Measurements from ENCODE around the gene SCUBE3.

The SCUBE3 gene

DNA sequence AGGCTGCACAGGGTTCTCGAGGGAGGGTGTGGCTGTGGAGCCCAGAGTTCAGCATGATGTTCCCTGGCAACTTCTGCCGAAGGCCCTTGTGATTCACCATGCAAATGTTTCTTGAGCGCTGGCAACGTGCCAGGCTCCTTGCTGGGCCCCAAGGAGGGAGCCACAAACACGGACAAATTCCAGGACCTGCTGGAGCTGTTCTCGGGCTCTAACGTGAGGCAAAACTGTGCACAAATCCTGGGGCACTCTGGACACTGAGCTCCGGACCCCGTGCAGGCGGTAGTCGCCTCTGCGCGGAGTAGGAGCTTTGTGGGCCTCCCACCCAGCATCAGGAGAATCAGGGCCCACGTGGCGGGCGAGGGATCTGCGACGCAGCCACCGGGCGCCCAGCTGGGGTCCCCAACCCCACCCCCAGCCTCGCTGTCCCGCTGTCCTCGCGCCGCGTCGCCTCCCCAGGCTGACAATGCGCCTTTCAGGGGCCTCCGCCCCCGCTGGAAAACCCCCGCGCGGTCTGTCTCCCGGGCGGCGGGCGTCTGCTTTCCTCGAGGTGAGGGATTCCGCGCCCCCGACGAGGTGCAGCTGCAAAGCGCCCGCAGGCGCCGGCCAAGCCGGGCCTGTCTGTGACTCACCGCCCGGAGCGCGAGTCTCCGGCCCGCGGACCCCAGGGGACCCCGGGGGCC lies 31.7 kb upstream of the SCUBE3 start:
- DNase-seq (ENCODE audit: low read depth in 3 of 3), result no peak

DNA sequence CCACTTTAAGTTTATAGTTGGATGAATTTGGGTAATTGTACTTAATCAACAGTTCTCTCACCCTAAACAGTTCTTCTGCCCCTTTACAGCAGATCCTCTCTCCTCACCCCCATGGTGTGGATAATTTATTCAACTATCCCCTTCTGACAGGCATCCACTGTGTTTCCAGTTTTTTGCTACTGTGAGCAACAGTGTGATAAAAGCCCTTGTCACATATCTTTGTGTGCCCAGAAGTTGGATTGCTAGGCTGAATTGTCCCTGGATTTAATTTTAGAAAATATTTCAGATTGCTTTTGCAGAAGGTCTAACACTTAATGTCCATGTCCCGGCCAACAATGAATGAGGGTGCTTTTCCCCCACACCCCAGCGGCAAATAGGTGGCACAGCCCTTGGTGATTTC lies 30.5 kb upstream of the SCUBE3 start:
- no peak for DNase-seq (ENCODE audit: low read depth in 3 of 3)

DNA sequence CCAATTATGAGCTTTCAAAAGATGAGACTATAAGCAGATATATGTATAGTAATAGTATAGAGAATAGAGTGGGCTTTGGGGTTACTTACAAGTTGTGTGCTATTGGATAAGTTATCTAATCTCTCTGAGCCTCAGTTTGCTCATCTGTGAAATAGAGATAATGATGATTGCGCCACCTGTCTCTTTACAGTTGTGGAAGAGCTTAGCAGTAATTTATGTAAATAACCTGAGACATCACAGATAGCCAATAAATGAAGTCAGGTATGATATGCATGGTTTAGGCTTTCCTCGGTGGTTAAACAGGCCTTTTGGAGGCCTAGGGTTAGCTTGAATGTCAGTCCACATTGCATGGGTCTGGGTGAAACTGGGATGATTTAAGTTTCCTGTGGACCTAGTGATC lies 29.8 kb upstream of the SCUBE3 start:
- DNase-seq (ENCODE audit: low read depth in 3 of 3), result no peak

DNA sequence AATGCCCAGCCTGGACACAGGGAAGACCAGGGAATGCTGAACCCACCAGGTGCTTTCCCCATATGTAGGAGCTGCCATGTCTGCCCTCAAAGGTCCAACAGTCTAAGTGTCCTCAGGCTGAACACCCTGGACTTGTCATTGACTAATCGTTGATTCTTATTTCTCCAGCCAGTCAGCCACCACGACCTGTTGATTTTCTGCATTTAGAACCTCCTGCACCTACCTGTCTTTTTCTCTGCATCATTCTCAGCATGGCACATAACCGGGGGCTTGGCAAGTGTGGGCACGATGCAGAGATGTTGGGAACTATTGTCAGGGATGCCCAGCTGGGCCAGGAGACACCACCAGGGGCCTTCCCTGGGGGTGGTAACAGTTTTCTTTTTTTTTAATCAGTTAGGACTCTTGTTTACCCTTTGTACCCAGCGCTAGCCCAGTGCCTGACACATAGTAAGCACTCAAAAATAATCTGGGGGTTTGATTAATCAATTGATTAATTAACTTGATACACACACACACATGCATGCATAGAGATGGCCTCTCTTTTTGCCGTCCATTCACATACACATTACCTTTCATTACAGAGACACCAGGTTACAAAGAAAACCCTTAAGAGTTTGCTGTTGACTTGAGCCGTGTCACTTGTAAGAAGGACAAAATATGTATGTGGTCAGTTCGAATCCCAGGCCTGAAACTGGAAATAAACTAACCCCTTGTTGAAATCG lies 29.0 kb upstream of the SCUBE3 start:
- no peak for DNase-seq (ENCODE audit: low read depth in 3 of 3)

DNA sequence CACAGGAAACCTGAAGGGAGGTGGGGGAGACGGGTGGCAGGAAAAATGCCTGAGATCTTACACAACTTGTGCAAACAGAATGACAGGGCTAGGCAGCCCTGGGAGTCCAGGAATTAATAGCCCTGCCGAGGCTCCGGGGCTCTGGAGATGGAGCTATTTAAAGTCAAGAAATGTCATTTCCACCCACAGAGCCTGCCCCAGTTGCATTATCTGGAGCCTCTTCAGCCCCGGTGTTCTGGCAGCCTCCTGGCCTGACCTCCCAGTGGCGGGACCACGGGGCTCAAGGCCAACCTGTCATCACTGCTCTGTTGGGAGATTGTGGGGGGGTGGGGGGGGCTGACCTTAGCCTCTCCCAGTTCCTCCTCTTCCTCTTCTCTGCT lies 28.5 kb upstream of the SCUBE3 start:
- DNase-seq (ENCODE audit: low read depth in 3 of 3), result no peak

DNA sequence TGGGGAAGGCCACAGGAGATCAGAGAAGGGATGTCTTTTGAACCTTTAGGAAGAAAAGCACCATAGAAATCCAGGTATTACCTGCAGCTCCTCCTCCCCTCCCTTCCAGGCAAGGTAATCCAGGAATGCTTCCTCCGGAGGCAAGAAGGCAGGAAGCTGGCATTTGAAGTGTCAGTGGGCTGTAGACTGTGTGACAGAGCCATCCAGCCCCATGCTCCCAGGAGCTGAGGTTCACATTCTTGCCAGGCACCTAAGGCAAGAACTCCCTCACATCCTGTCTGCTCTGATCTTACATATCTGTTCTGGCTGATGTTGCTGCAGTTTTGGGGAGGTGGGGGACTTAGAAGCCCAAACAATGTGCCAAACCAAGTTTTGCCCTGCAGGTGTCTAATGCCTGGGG lies 27.8 kb upstream of the SCUBE3 start:
- no peak for DNase-seq (ENCODE audit: low read depth in 3 of 3)

DNA sequence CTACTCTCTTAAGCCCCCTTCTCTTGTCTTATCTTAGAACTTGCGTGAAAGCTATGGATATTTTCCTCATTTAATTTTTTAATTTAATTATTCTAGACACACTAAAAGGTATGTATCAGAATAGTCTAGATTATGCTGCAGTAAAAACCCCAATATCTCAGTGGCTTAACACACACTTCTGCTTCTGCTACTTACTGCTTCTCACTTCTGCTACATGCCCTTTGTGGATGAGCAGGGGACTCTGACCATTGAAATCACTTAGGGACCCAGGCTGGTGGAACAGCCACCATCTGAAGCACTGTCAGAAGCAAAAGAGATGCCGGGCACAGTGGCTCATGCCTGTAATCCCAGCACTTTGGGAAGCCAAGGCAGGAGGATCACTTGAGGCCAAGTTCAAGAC lies 27.2 kb upstream of the SCUBE3 start:
- no peak for DNase-seq (ENCODE audit: low read depth in 3 of 3)

DNA sequence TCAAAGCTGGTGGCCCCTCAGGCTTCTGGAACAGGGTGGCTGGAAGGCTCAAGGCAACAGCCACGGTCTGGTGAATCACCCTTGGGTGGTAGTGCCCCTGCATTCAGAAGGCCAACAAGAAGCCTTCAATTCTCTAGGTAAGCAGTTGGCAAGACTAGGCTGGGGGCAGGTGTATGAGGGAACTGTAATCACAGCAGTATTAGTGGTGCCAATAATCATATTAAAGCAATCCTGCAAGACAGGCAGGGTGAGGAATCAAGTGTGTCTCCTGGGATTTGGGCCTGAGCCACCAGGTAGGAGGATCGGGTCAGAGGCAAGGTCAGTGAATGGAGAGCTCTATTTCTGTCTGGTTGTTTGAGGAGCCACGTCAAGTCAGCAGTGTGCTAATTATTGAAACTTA lies 24.9 kb upstream of the SCUBE3 start:
- no peak for DNase-seq (ENCODE audit: low read depth in 3 of 3)

DNA sequence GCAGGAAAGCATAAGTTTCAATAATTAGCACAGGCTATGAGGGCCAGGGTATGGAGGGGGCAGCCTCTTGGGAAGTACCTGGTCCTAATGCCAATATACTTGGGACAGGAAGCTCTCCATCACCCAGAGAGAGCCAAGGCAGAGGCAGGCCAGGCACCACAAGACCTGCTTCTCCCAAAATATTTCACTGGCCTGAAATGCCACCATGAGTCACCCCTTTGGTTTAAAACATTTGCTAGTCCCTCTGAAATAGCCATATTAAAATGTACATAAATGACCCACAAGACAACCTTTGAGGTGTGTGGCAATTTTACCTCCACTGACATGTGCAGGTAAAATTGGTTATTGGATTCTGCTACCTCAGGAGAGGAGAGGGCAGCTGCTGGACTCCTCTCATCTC lies 23.4 kb upstream of the SCUBE3 start:
- DNase-seq (ENCODE audit: low read depth in 3 of 3), result no peak

DNA sequence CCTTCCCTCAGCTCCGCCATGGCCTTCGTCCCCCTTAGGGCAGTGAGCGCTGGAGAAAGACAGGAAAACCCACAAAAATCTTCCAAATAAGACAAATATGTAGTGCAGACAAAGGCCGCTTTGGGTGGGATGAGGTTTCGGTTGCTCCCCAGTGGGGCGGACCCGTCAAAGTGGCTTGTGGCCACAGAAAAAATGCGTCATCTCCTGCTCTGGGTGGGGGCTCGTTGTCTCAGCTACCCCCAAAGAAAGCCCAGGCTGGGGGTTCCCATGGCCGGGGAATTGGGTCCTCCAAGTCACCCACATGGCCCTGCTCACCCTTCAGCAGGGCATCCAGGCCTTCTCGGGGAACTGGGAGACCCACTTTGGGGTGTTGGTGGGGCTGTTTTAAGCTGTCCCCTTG lies 21.9 kb upstream of the SCUBE3 start:
- no peak for DNase-seq (ENCODE audit: low read depth in 3 of 3)

DNA sequence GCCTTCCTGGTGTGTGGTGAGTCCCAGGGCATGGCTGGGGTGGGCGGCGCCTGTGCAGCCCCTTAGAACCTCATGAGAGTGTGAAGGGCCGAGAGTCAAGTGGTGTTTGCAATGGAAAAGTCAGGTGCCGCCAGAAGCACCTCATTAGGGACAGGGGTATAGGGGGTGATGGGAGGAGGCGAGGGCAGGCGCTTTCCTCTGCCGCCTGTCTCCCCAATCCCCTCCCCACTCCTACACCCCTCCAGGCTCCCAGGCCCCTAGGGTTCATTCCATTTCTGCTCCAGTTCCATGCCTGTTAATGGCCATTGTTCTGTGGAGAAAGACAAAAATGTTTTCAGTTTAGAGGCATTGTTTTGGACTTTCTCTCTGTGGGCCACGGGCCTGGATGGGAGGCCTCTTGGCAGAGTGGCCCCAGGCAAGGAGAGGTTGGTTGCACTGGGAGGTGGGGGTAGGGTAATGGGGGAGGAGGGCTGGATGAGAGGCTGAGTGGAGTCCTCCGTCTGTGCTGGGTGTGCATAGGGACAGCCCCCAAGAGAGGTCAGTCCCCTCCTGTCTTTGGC lies 21.4 kb upstream of the SCUBE3 start:
- DNase-seq (ENCODE audit: low read depth in 3 of 3), result no peak

DNA sequence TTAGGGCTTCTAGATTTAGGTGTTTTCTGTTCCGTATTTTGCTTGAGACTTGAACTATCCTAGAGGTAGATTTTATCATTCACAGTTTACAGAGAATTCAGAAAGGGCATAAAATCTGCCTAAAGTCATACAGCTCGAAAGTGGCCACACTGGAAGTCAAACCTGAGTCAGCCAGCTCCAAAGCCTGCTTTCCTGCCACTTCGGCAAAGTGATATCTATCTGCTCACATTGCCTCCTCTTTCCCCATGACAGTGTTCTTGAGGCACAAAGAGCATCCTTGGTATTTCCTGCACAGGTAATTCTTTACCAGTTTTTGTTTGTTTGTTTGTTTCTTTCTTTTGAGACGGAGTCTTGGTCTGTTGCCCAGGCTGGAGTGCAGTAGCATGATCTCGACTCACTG lies 19.4 kb upstream of the SCUBE3 start:
- DNase-seq (ENCODE audit: low read depth in 3 of 3), result no peak

DNA sequence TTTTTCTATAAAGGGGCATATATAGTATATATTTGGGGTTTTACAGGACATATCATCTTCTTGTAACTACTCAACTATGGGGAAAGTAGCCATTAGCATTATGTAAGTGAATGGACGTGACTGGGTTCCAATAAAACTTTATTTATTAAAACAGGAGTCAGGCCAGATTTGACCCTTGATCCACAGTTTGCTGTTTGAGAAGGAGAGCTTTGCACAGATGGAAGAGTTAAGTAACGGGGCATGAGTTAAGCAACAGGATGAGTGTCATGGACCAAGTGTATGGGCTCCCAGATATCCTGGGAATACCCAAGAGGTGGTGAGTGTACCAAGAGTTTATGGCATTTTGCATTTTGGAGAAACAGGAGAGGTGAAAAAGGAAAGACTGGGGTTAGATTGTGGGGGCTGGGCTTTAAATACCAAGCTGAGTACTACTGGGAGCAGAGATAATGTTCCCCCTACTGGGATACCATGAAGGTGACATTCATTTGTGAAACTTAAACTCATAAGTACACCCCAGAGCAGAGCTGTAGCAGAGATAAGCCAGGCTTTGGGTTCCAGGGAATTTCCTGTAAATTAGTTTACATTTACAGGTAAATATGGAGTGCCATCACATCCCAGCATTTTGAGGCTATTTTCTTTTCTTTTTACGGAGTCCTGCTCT lies 18.5 kb upstream of the SCUBE3 start:
- no peak for DNase-seq (ENCODE audit: low read depth in 3 of 3)

DNA sequence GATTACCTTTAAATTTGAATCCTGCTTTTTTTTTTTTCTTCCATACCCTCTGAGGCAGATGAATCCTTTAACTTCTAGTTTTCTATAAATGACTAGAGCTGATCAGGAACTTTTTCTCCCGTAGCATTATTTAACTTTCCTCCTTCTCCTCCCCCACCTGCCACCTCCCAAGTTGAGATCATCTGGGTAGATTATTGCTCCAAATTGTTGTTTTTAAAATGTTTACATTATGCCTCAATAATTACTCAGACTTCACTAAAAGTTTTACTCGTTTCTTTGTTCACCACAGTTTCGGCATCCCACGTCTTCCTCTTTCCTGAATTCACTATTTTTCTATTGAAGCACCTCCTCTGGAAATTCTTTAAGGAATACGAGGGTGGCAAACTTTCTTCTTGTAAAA lies 16.6 kb upstream of the SCUBE3 start:
- no peak for DNase-seq (ENCODE audit: low read depth in 3 of 3)

DNA sequence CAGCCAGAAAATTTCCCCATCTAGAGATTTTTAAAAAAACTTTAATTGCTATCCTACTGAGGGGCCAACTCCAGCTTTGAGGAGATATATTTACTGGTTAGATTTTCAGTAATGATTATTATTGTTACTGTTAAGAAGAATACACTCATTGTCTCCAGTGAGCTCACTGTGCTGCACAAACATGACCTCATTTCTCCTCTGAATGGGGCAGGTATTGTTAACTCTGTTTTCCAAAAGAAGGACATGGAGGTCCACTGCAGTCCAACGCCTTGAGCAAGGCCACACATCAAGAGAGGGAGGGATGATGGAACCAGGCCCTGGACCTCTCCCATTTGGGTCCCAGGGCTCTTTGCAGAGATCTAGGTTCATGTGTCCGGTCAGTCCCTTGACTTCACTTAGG lies 13.9 kb upstream of the SCUBE3 start:
- no peak for DNase-seq (ENCODE audit: low read depth in 3 of 3)

DNA sequence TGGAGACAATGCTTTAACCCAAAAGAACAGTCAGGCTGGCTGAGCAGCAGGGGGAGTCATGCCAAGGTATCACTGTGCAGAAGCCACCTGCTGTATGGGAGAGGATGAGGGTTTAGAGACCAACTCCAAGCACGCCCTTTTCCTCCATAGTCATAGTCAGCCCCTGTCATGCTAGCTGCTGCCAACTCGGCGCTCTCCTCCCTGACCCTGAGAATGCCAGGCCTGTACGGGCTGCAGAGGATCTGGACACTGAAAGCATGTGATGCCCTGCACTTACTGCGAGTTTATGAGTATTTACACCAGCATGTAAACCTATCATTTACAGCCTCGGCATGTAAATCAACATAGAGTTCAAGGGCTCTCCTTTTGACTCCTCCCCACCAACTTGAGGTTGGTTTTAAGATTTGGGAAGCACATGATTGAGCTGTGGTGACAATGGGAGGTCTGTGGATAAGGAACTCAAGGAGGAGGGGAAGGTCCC lies 11.7 kb upstream of the SCUBE3 start:
- no peak for DNase-seq (ENCODE audit: low read depth in 3 of 3)

DNA sequence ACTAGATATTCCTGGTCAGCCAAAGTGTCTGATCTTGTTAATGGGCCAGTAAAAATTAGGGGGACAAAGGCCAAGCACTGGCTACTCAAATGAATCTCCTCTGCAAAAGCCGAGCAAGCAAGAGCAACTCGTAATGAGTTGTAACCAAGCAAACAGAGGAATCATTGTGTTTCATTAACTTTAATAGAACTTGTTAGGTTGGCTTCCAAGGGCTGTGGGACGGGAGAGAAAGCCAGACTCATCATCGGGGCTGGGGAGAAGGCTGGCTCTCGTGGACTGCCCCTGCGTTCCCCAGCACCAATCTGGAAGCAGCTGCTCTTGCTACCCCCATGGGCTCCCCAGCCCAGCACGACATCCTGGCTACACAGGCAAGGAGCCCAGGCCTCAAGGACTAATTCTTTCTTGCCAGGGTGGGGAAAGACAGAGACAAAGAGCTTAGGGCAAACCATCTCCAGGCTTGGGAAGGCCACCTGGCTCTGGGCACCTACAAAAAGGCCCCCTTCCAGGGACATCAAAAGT lies 10.5 kb upstream of the SCUBE3 start:
- DNase-seq (ENCODE audit: low read depth in 3 of 3), result no peak

DNA sequence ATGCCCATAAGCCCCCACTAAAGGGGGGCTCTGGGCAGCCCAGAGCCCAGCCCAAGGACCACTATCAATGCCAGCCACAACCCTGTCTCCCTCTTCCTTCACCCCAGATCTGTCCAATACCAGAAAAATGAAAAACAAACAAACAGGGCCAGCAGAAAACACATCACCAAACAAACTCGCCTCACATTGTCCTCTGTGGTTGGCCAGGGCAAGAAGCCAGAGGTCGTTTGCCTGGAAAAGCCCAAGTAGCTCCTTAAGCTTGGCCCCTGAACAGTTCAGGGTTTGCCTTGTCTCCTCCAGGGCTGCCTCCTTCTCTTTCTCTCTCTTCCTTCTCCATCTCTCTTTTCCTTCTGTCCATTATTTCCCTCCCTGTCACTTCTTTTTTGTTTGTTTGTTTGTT lies 10.1 kb upstream of the SCUBE3 start:
- DNase-seq (ENCODE audit: low read depth in 3 of 3), result no peak

DNA sequence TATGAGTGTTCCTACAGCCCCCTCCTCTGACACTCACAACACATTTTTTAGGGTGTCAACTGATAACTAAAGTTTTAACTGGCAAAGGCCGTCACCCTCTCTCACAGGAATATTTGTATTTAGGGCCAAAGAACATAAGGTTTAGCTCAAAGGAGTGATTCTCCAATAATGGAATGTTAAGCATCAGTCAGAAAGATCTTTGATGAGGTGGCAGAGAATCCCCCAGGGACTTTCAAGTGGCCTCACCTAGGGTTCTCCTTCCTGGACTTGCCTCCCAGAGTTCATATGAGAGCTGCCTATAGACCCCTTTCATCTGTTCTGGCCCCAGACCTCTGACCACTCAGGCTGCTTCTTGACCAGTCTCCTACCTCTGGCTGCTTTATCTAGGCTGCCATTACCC lies 7.4 kb upstream of the SCUBE3 start:
- no peak for DNase-seq (ENCODE audit: low read depth in 3 of 3)

DNA sequence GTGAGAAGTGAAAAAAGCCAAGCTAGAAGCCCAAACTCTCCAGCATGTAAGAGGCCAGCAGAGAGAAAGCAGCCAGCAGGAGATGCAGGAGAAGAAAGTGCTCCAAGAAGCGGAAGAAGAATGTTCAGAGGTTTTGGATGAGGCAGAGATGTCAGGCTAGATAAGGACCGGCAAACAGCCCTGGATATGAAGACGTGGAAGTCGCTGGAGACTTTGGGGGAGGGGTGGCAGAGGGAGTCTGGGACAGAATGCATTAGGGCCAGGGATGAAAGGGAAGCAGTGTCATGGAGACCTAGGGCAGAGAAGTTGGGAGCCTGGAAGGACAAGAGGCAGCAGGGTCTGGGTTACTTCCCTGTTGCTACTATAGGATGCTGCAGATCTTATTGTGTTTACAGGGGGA lies 5.3 kb upstream of the SCUBE3 start:
- DNase-seq (ENCODE audit: low read depth in 3 of 3), result no peak

DNA sequence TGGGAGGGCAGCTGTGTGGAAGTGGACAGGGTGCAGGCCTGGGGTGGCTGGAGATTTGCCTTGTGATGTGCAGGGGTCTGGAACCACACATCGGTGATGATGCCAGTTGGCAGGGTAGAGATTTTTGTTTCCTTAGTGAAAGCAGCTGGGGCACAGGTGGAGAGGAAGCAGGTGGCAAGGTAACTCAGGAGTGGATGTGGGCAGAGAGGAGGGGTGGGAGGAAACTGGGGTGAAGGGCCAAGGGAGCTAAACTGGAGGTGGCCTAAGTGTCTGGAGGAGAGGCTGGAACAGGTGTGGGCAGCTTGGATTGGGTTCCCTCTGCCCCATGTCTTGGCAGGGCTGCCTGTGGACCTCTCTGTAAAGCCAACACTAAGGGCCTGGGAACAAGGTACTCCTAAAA lies 4.7 kb upstream of the SCUBE3 start:
- no peak for DNase-seq (ENCODE audit: low read depth in 3 of 3)

DNA sequence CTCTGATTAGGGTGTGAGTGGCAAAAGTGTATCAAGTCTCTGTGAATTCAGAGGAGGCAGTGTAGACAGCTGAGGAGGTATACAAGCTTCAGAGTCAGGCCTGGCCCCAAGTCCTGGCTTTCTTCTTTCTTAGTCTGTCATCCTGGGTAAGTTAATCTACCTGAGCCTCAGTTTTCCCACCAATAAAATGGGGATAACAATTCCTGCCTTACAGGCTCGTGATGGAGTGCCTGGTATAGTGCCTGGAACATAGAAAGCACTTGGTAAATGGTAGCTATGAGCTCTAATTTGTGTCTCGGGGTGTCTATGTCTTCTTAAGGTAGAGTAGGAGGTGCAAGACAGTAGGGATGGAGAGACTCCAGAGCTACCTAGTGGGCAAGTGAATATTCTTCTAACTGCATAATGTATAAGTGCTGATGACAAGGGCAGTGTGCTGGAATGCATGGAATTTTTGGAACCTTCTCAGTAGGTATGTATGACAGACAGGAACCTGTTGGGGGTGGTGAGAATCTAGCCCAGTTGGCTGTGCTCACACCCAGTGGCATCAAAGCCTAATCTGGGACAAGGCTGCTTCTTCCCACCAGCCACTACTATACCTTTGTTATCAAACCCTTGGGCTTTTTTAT lies 4.0 kb upstream of the SCUBE3 start:
- no peak for DNase-seq (ENCODE audit: low read depth in 3 of 3)

All from stimulated activated CD4-positive, alpha-beta T cell treated with anti-CD3 and anti-CD28 coated beads, TNF-alpha, amount 100 ng/mL, for 48 hours (primary cell).